Mucosa of gallbladder (tissue), 1 donor: ENCODE data around the gene PTX4. TPM values are rescaled to one million over a fixed set of nuclear protein-coding genes. Genes with fewer than 3 reads are reported as not detected.
"Not testable (repeated sequence)": the region's sequence is repeated elsewhere in the genome, so short reads cannot be mapped to it uniquely, and the experiment has no call there.

Experiments used
- DNase-seq: peaks from one replicate; pipeline ENCODE4 v3.0.0-alpha.2; 2020; ENCODE audit warnings: low spot score
- total RNA-seq: library from RNA; stranded (reverse); gene quantifications from one replicate; pipeline ENCODE4 v1.2.1, GENCODE V29; 2021
- donor health status: DM: no; HTN: no; CAD: no.

Gene PTX4
- total RNA-seq, 1 donor from 2014 or later: 0.14 TPM

GRCh38 chr16:1443980-1444729, 44.6 kb downstream of the PTX4 start, which contains the start of gene CCDC154:
CCDC154 (minus strand) TSS chr16:1444556; CDS start chr16:1444322, 234 bp downstream.
- DNase-seq: no peak

- no peak for DNase-seq
Measured at GRCh38 chr16:1443403-1443973, 45.3 kb downstream of the PTX4 start.

GRCh38 chr16:1442697-1443096, 46.0 kb downstream of the PTX4 start:
- no peak for DNase-seq

GRCh38 chr16:1441391-1441829, 47.3 kb downstream of the PTX4 start:
- no peak for DNase-seq

GRCh38 chr16:1439699-1440074, 49.1 kb downstream of the PTX4 start:
- DNase-seq: not testable (repeated sequence)

- no peak for DNase-seq
Measured at GRCh38 chr16:1439058-1439698, 49.6 kb downstream of the PTX4 start.

- DNase-seq: no peak
Measured at GRCh38 chr16:1438229-1439057, 50.3 kb downstream of the PTX4 start.

- DNase-seq: no peak
Measured at GRCh38 chr16:1437606-1438005, 51.1 kb downstream of the PTX4 start.

- DNase-seq: no peak
Measured at GRCh38 chr16:1436731-1437355, 51.9 kb downstream of the PTX4 start.

- DNase-seq: no peak
Measured at GRCh38 chr16:1435921-1436697, 52.6 kb downstream of the PTX4 start.

Other genes starting within 250 kb of the PTX4 start
- gene TPSAB1, start 248.2 kb downstream of the PTX4 start, total RNA-seq: 139 TPM
- 0.69 TPM for gene TPSD1, start 232.9 kb downstream of the PTX4 start, total RNA-seq
- gene UBE2I, start 179.3 kb downstream of the PTX4 start, total RNA-seq: 100 TPM
- 2.6 TPM for gene BAIAP3, start 155.3 kb downstream of the PTX4 start, total RNA-seq
- 51.2 TPM for gene TSR3, start 137.1 kb downstream of the PTX4 start, total RNA-seq
- gene GNPTG, start 137.0 kb downstream of the PTX4 start, total RNA-seq: 86.6 TPM
- 32.6 TPM for gene UNKL, start 74.2 kb downstream of the PTX4 start, total RNA-seq
- gene UQCC4, start 68.2 kb downstream of the PTX4 start, total RNA-seq: 8.7 TPM
- not detected for gene PERCC1, start 57.9 kb downstream of the PTX4 start, total RNA-seq
- gene CCDC154, start 44.4 kb downstream of the PTX4 start, total RNA-seq: 3.6 TPM
- 111 TPM for gene CLCN7, start 13.9 kb downstream of the PTX4 start, total RNA-seq
- 49.8 TPM for gene TELO2, start 4.4 kb upstream of the PTX4 start, total RNA-seq
- 23.1 TPM for gene TMEM204, start 44.7 kb upstream of the PTX4 start, total RNA-seq
- 48.5 TPM for gene IFT140, start 123.1 kb upstream of the PTX4 start, total RNA-seq
- 21.1 TPM for gene CRAMP1, start 123.4 kb upstream of the PTX4 start, total RNA-seq
- 62.7 TPM for gene JPT2, start 189.3 kb upstream of the PTX4 start, total RNA-seq
- 94.1 TPM for gene MAPK8IP3, start 217.3 kb upstream of the PTX4 start, total RNA-seq